ENCODE measurements around the gene BRCA1. TPM values are rescaled to one million over a fixed set of nuclear protein-coding genes. Genes with fewer than 3 reads are reported as not detected.
"Not testable (repeated sequence)": the region's sequence is repeated elsewhere in the genome, so short reads cannot be mapped to it uniquely, and the experiment has no call there.

Gene BRCA1
- total RNA-seq, 6 experiments from 2014 or later, result 10.5 to 24.7 (median 22.5) TPM

- Mint-ChIP-seq H3K27me3 (ENCODE audit: insufficient read depth) (peaks cover 4% of the 10 kb centered on the region), H3K4me1 (ENCODE audit: low read depth) (peaks cover 27% of the 10 kb centered on the region)
Measured at GRCh38 chr17:43169561-43170139, 44.5 kb upstream of the BRCA1 start.

DNA sequence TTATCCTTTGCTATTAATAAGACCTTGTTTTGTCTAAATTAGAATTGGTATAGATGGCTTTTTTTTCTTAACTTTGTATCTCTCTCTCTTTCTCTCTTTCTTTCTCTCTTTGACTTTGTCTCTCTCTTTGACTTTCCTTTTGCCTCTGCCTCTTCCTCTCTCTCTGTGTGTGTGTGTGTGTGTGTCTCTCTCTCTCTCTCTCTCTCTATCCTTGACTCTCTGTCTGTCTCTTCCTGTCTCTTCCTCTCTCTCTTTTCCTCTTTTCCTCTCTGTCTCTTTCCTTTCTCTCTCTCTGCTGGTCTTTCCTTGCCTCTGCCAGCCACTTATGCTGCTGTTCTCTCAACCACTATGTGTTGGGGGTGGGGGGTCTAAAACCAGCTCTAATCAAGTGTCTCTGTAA is 40.8 kb upstream of the BRCA1 start:
- Mint-ChIP-seq H3K27ac (peak overlapping the region; percentile 27; the same call in 1 of the 2 replicates), H3K36me3 (ENCODE audit: low read depth) (peaks cover 12% of the 10 kb centered on the region; the same call in 1 of the 2 replicates)
- not testable (repeated sequence) for H3K9me3 Mint-ChIP-seq; H3K4me3 Mint-ChIP-seq; H3K4me1 Mint-ChIP-seq (ENCODE audit: low read depth); H3K27me3 Mint-ChIP-seq (ENCODE audit: insufficient read depth); DNase-seq

More at GRCh38 chr17:43169561-43170139, 44.5 kb upstream of the BRCA1 start:
- H3K36me3 Mint-ChIP-seq (ENCODE audit: low read depth), result peaks cover 22% of the 10 kb centered on the region
- H3K9me3 Mint-ChIP-seq, result peaks cover 9% of the 10 kb centered on the region
- DNase-seq, result peak; percentile 32
- H3K27ac Mint-ChIP-seq, result no peak overlapping the region
- TF ChIP-seq, protein P1, sequence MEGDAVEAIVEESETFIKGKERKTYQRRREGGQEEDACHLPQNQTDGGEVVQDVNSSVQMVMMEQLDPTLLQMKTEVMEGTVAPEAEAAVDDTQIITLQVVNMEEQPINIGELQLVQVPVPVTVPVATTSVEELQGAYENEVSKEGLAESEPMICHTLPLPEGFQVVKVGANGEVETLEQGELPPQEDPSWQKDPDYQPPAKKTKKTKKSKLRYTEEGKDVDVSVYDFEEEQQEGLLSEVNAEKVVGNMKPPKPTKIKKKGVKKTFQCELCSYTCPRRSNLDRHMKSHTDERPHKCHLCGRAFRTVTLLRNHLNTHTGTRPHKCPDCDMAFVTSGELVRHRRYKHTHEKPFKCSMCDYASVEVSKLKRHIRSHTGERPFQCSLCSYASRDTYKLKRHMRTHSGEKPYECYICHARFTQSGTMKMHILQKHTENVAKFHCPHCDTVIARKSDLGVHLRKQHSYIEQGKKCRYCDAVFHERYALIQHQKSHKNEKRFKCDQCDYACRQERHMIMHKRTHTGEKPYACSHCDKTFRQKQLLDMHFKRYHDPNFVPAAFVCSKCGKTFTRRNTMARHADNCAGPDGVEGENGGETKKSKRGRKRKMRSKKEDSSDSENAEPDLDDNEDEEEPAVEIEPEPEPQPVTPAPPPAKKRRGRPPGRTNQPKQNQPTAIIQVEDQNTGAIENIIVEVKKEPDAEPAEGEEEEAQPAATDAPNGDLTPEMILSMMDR (IDR thresholded peaks at IDR 0.05), result no peak
- no peak overlapping the region for H3K4me3 Mint-ChIP-seq

DNA sequence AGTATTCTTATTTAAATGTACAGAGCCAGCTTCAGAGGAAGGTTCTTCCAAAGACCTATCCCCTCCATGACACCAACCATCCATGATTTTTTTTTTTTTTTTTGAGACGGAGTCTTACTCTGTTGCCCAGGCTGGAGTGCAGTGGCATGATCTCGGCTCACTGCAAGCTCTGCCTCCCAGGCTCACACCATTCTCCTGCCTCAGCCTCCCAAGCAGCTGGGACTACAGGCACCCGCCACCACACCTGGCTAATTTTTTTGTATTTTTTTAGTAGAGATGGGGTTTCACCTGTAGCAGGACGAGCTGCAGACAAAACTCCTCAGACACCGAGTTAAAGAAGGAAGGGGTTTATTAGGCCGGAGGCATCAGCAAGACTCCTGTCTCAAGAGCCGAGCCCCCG is 34.8 kb upstream of the BRCA1 start:
- H3K9me3 Mint-ChIP-seq; H3K27ac Mint-ChIP-seq; H3K4me3 Mint-ChIP-seq; H3K27me3 Mint-ChIP-seq (ENCODE audit: insufficient read depth); H3K36me3 Mint-ChIP-seq (ENCODE audit: low read depth); DNase-seq; H3K4me1 Mint-ChIP-seq (ENCODE audit: low read depth): not testable (repeated sequence)

- DNase-seq; H3K27ac Mint-ChIP-seq; H3K4me3 Mint-ChIP-seq; H3K4me1 Mint-ChIP-seq (ENCODE audit: low read depth); H3K27me3 Mint-ChIP-seq (ENCODE audit: insufficient read depth); H3K36me3 Mint-ChIP-seq (ENCODE audit: low read depth); H3K9me3 Mint-ChIP-seq: not testable (repeated sequence)
Measured at GRCh38 chr17:43159232-43159631, 34.1 kb upstream of the BRCA1 start.

GRCh38 chr17:43155666-43156065 is 30.5 kb upstream of the BRCA1 start:
- H3K9me3 Mint-ChIP-seq, result no peaks in the 10 kb centered on the region
- H3K4me3 Mint-ChIP-seq, result no peak overlapping the region
- DNase-seq, result no peak
- TF ChIP-seq, protein P1 (IDR thresholded peaks at IDR 0.05), result no peak
- H3K4me1 Mint-ChIP-seq (ENCODE audit: low read depth), result no peaks in the 10 kb centered on the region
- no peak overlapping the region for H3K27ac Mint-ChIP-seq
- H3K36me3 Mint-ChIP-seq (ENCODE audit: low read depth), result peaks cover 9% of the 10 kb centered on the region
- no peaks in the 10 kb centered on the region; the same call in 1 of the 2 replicates for H3K27me3 Mint-ChIP-seq (ENCODE audit: insufficient read depth)

- not testable (repeated sequence) for H3K36me3 Mint-ChIP-seq (ENCODE audit: low read depth); H3K4me3 Mint-ChIP-seq; H3K4me1 Mint-ChIP-seq (ENCODE audit: low read depth); H3K27ac Mint-ChIP-seq; H3K9me3 Mint-ChIP-seq; H3K27me3 Mint-ChIP-seq (ENCODE audit: insufficient read depth); DNase-seq
Measured at GRCh38 chr17:43153197-43153835, 28.2 kb upstream of the BRCA1 start.

DNA sequence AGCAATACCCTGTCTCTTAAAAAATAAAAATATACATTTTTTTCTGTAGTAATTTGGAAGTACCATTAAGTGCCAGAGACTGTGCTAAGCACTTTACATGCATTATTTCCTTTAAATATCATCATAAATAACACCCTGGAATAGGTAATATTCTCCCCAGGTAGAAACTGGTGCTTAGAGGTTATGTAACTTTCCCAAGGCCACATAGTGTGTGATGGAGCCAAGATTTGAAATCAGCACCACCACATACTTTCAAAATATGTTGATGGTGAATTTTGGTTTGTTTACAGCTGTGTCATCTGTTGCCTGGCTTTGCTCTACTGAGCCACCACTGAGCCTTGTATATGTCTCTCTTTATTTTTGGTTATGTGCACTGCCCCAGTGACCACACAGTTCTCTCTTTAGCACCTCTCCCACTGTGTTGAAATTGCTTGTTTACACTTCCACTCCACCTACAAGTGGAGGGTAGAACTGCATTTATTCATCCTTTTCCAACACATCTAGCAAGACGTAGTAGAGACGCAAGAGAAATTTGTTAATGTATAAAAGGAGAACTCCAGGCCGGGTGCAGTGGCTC is 26.8 kb upstream of the BRCA1 start:
- Mint-ChIP-seq H3K27ac (no peak overlapping the region), H3K27me3 (ENCODE audit: insufficient read depth) (no peaks in the 10 kb centered on the region; the same call in 1 of the 2 replicates), H3K4me3 (no peak overlapping the region), H3K4me1 (ENCODE audit: low read depth) (no peaks in the 10 kb centered on the region), H3K9me3 (no peaks in the 10 kb centered on the region), H3K36me3 (ENCODE audit: low read depth) (peaks cover 9% of the 10 kb centered on the region)
- TF ChIP-seq, protein P1 (IDR thresholded peaks at IDR 0.05), result no peak
- DNase-seq, result no peak
